AG09319 (cell line): Measurements from ENCODE around the gene SMC1A.
"Not testable (repeated sequence)": the region's sequence is repeated elsewhere in the genome, so short reads cannot be mapped to it uniquely, and the experiment has no call there.

Source experiments
- DNase-seq: peaks from one replicate; pipeline ENCODE4 v3.0.0-alpha.2; 2010; ENCODE audit warnings: low read depth; ENCODE audit errors: extremely low read depth
- CTCF ChIP-seq: IDR thresholded peaks from 2 replicates; pipeline ENCODE4 v1.5.1; 2011; ENCODE audit warnings: low read depth, mild to moderate bottlenecking, inconsistent platforms, low read length, moderate library complexity

The SMC1A gene

GRCh38 chrX:53422086-53422860 is at the start of gene SMC1A:
Gene SMC1A, minus strand, starts transcription at chrX:53422654. Its CDS starts 54 bp downstream, at chrX:53422600.
- TF ChIP-seq CTCF: no peak
- peak; percentile 98 for DNase-seq

GRCh38 chrX:53471346-53471745 is 48.9 kb upstream of the SMC1A start:
- no peak for TF ChIP-seq CTCF
- DNase-seq: no peak

GRCh38 chrX:53468659-53469058 is 46.2 kb upstream of the SMC1A start:
- not testable (repeated sequence) for DNase-seq

- peak; percentile 31 for TF ChIP-seq CTCF
- no peak for DNase-seq
Observed at GRCh38 chrX:53458082-53458481, 35.6 kb upstream of the SMC1A start.

GRCh38 chrX:53456254-53456653 is 33.8 kb upstream of the SMC1A start:
- TF ChIP-seq CTCF: no peak
- no peak for DNase-seq

- DNase-seq: no peak
- TF ChIP-seq CTCF: no peak
Observed at GRCh38 chrX:53452812-53453211, 30.4 kb upstream of the SMC1A start.

- TF ChIP-seq CTCF: no peak
- DNase-seq: no peak
Observed at GRCh38 chrX:53449632-53450031, 27.2 kb upstream of the SMC1A start.

- DNase-seq: no peak
- TF ChIP-seq CTCF: no peak
Observed at GRCh38 chrX:53447441-53447840, 25.0 kb upstream of the SMC1A start.
